ENCODE data around the gene LHX5. TPM values are rescaled to one million over a fixed set of nuclear protein-coding genes. Genes with fewer than 3 reads are reported as not detected.

Gene LHX5
- total RNA-seq, 1 donor from 2014 or later: not detected

DNA sequence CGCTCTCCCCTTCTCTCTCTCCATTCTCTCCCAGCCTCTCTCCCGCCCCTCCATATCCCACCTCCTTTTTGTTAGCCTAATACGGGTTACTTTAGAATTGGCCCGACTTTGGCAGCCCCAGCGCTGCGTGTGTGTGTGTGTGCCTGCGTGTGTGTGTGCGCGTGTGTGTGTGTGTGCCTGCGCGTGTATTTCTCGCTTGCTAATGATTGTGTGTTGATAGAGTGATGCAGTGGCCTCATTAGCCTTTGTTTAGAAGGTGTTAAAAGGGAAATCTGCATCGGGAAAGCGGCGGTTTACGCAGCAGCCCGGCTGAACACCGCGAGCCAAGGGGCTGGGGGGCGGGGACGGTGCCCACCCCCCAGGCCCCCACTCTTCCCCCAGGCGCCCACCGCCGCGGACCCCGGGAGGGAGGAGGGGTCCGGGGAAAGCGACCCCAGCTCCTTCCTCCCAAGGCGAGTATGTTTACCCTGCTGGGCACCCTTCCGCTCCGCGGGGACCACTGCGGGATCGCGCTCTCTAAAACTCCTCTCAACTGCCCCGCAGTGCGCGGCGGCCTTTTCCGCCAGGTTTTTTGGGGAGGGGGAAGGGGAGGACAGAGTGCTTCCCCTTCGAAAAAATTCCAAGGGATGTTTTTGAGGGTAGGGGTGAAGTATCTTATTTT lies 6.8 kb upstream of the LHX5 start:
- Mint-ChIP-seq H3K36me3 (ENCODE audit: unreplicated experiment) (no peaks in the 10 kb centered on the region), H3K27ac (ENCODE audit: unreplicated experiment) (no peak overlapping the region), H3K27me3 (ENCODE audit: unreplicated experiment) (peaks cover 78% of the 10 kb centered on the region), H3K4me3 (ENCODE audit: unreplicated experiment) (no peak overlapping the region), H3K4me1 (ENCODE audit: unreplicated experiment) (peaks cover 15% of the 10 kb centered on the region), H3K9me3 (ENCODE audit: unreplicated experiment) (no peaks in the 10 kb centered on the region)
- DNase-seq (ENCODE audit: extremely low spot score, unreplicated experiment): no peak
- TF ChIP-seq, protein P1, sequence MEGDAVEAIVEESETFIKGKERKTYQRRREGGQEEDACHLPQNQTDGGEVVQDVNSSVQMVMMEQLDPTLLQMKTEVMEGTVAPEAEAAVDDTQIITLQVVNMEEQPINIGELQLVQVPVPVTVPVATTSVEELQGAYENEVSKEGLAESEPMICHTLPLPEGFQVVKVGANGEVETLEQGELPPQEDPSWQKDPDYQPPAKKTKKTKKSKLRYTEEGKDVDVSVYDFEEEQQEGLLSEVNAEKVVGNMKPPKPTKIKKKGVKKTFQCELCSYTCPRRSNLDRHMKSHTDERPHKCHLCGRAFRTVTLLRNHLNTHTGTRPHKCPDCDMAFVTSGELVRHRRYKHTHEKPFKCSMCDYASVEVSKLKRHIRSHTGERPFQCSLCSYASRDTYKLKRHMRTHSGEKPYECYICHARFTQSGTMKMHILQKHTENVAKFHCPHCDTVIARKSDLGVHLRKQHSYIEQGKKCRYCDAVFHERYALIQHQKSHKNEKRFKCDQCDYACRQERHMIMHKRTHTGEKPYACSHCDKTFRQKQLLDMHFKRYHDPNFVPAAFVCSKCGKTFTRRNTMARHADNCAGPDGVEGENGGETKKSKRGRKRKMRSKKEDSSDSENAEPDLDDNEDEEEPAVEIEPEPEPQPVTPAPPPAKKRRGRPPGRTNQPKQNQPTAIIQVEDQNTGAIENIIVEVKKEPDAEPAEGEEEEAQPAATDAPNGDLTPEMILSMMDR (IDR thresholded peaks at IDR 0.05): no peak

DNA sequence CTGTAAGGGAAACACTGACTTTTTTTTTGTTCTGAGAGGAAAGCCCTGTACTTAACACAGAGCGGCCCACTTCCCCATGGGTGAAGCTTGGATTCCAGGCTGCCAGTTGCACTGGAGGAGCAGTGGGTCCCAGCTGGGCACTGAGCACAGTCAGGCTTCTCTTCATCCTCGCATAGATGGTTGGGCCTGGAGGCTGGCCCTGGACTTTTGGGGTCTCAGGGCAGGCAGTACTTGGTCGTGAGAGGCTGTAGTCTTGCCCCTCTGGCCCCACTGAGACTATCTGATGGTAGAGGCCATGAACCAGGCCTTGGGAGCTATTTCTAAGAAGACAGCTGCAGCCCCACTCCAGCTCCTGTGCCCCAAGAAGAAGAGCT lies 6.2 kb upstream of the LHX5 start:
- H3K27ac Mint-ChIP-seq (ENCODE audit: unreplicated experiment): no peak overlapping the region
- peaks cover 15% of the 10 kb centered on the region for H3K4me1 Mint-ChIP-seq (ENCODE audit: unreplicated experiment)
- H3K4me3 Mint-ChIP-seq (ENCODE audit: unreplicated experiment): no peak overlapping the region
- H3K36me3 Mint-ChIP-seq (ENCODE audit: unreplicated experiment): no peaks in the 10 kb centered on the region
- peaks cover 78% of the 10 kb centered on the region for H3K27me3 Mint-ChIP-seq (ENCODE audit: unreplicated experiment)
- DNase-seq (ENCODE audit: extremely low spot score, unreplicated experiment): no peak
- H3K9me3 Mint-ChIP-seq (ENCODE audit: unreplicated experiment): no peaks in the 10 kb centered on the region
- TF ChIP-seq, protein P1 (IDR thresholded peaks at IDR 0.05): no peak

DNA sequence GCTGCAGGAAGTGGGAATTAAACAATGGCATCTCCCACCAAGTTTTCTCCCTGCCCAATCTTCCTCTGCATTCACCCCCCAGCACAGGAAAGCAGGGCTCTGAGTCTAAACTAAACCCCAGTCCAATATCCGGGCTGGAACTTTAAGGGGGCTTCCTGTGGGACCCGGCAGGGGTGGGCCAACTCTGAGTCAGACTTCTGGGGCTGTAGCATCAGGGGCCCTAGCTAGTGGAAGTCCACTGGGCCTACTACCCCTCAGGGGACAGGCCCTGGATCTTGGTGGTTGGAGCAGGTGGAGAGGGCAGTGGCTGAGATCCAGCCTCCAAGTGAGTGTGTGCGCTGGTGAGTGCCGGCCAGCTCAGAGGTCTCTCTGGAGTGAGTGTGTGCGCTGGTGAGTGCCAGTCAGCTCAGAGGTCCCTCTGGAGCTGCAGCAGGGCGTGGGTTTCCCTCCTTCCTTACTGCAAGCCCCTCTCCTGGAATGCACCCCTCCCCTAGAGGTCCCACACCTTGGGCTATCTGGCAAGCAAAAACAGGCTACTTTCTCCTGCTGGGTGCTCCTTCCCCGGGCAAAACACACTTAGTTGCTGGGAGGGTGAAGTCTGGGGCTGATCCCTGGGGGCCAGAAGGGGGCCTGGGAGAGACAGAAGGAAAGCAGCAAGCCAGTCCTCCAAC lies 5.6 kb upstream of the LHX5 start:
- no peak for DNase-seq (ENCODE audit: extremely low spot score, unreplicated experiment)
- Mint-ChIP-seq H3K9me3 (ENCODE audit: unreplicated experiment) (no peaks in the 10 kb centered on the region), H3K4me1 (ENCODE audit: unreplicated experiment) (peaks cover 15% of the 10 kb centered on the region), H3K27me3 (ENCODE audit: unreplicated experiment) (peaks cover 79% of the 10 kb centered on the region), H3K36me3 (ENCODE audit: unreplicated experiment) (no peaks in the 10 kb centered on the region), H3K4me3 (ENCODE audit: unreplicated experiment) (no peak overlapping the region), H3K27ac (ENCODE audit: unreplicated experiment) (no peak overlapping the region)
- TF ChIP-seq, protein P1 (IDR thresholded peaks at IDR 0.05): no peak

DNA sequence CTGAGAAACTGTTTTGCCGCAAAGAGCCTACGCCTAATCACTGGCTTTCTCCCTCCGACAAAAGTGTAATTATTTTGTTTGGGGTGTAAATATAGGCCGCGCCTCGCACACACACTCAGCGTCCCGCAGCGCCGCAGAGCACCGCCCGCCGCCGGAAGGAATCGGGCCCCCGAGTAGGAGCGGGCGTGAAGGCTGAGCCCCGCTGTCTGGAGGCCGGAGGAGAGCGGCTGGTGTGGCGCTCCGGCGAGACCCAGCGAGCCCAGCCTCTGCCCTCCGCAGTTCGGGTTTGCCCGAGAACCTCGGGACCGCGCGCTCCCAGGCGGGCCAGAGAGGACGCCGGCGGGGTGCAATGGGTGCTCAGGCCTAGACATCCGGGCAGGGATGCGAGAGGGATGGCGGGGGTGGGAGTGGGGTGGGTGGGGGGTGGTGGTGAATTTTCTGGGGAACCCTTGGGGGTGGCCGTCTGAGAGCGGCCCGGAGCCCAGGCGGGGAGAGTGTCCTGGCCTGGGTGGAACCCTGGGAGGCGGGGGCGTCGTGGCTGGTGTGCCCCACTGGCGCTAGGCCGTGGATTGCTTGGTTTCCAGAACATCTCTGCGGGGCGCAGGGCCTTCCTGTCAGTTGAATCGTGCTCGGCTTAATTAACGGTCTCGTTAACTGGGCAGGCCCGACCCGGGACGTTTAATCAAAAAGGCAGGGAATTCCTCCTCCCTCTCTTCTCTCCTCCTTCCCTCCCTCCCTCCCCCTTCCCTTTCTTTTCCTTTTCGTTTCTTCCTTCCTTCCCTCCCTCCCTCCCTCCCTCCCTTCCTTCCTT lies 4.7 kb upstream of the LHX5 start:
- TF ChIP-seq, protein P1 (IDR thresholded peaks at IDR 0.05): no peak
- Mint-ChIP-seq H3K27ac (ENCODE audit: unreplicated experiment) (no peak overlapping the region), H3K27me3 (ENCODE audit: unreplicated experiment) (peaks cover 82% of the 10 kb centered on the region), H3K4me3 (ENCODE audit: unreplicated experiment) (no peak overlapping the region), H3K36me3 (ENCODE audit: unreplicated experiment) (no peaks in the 10 kb centered on the region), H3K9me3 (ENCODE audit: unreplicated experiment) (no peaks in the 10 kb centered on the region), H3K4me1 (ENCODE audit: unreplicated experiment) (peaks cover 17% of the 10 kb centered on the region)
- no peak for DNase-seq (ENCODE audit: extremely low spot score, unreplicated experiment)

Measured in osteocyte (in vitro differentiated cells).